ENCODE measurements around the gene FAM81A.

- TF ChIP-seq CTCF (IDR thresholded peaks at IDR 0.05) (no peak), POLR2A (IDR thresholded peaks at IDR 0.05) (no peak)
Measured at GRCh38 chr15:59399465-59400102, 38.4 kb upstream of the FAM81A start.

Data from thyroid gland (tissue), 4 donors.